Tongue (tissue), 2 donors: Measurements from ENCODE around the gene ZBED2. TPM values are rescaled to one million over a fixed set of nuclear protein-coding genes. Genes with fewer than 3 reads are reported as not detected.
A peak's percentile ranks its signal among the peaks of the same experiment; 100 is the strongest.
"Not testable (repeated sequence)": the region's sequence is repeated elsewhere in the genome, so short reads cannot be mapped to it uniquely, and the experiment has no call there.

Source experiments
- DNase-seq: peaks from one replicate; pipeline ENCODE4 v3.0.0-alpha.2; 2015
- total RNA-seq: library from RNA; depleted of rRNA; stranded (reverse); fragments of >200 nt; gene quantifications from one replicate; pipeline ENCODE4 v1.2.3, GENCODE V29; 2014

The ZBED2 gene
- total RNA-seq = 1.5 TPM

- DNase-seq = no peak
These were observed at the start of gene ZBED2 for GRCh38 chr3:111595232-111595631. ZBED2 (minus strand) TSS chr3:111595346; CDS start chr3:111594201, 1,145 bp downstream.

GRCh38 chr3:111639316-111639715, 44.2 kb upstream of the ZBED2 start:
- DNase-seq = no peak

GRCh38 chr3:111636366-111636885, 41.3 kb upstream of the ZBED2 start:
- DNase-seq = no peak

- no peak for DNase-seq
These were observed 40.3 kb upstream of the ZBED2 start for GRCh38 chr3:111635403-111635802.

GRCh38 chr3:111630638-111631037, 35.5 kb upstream of the ZBED2 start:
- not testable (repeated sequence) for DNase-seq

GRCh38 chr3:111629018-111629417, 33.9 kb upstream of the ZBED2 start:
- DNase-seq = not testable (repeated sequence)

- no peak for DNase-seq
These were observed 31.9 kb upstream of the ZBED2 start for GRCh38 chr3:111627092-111627491.

GRCh38 chr3:111621535-111621934, 26.4 kb upstream of the ZBED2 start:
- no peak for DNase-seq

GRCh38 chr3:111619833-111620232, 24.7 kb upstream of the ZBED2 start:
- no peak for DNase-seq

- DNase-seq = no peak
These were observed 23.8 kb upstream of the ZBED2 start for GRCh38 chr3:111618945-111619344.

GRCh38 chr3:111617912-111618601, 22.9 kb upstream of the ZBED2 start:
- no peak for DNase-seq

GRCh38 chr3:111617406-111617805, 22.3 kb upstream of the ZBED2 start:
- no peak for DNase-seq

- DNase-seq = peak; percentile 5
These were observed 21.4 kb upstream of the ZBED2 start for GRCh38 chr3:111616417-111617105.

- no peak for DNase-seq
These were observed 20.7 kb upstream of the ZBED2 start for GRCh38 chr3:111615880-111616279.

- DNase-seq = no peak
These were observed 18.1 kb upstream of the ZBED2 start for GRCh38 chr3:111613294-111613693.

- DNase-seq = peak; percentile 58
These were observed 15.5 kb upstream of the ZBED2 start for GRCh38 chr3:111610612-111611054.

GRCh38 chr3:111610189-111610588, 15.0 kb upstream of the ZBED2 start:
- DNase-seq = peak; percentile 9

- no peak for DNase-seq
These were observed 14.6 kb upstream of the ZBED2 start for GRCh38 chr3:111609700-111610099.

GRCh38 chr3:111608383-111608782, 13.2 kb upstream of the ZBED2 start:
- DNase-seq = no peak

- no peak for DNase-seq
These were observed 12.2 kb upstream of the ZBED2 start for GRCh38 chr3:111607240-111607920.

GRCh38 chr3:111605493-111605892, 10.3 kb upstream of the ZBED2 start:
- no peak for DNase-seq

GRCh38 chr3:111605018-111605417, 9.9 kb upstream of the ZBED2 start:
- no peak for DNase-seq

- DNase-seq = peak; percentile 28
These were observed 9.0 kb upstream of the ZBED2 start for GRCh38 chr3:111604119-111604518.
